DMS79 treated with DMSO at 0.1 percent for 48 hours (cell line): ENCODE measurements around the gene ABHD10.

Source experiments
- DNase-seq: peaks from one replicate; lab custom pipeline; 2025; lab: John Stamatoyannopoulos, UW

ABHD10 gene

GRCh38 chr3:111965484-111965883 is 13.3 kb upstream of the ABHD10 start:
- no peak for DNase-seq

GRCh38 chr3:111967068-111967467 is 11.8 kb upstream of the ABHD10 start:
- no peak for DNase-seq

GRCh38 chr3:111967651-111968274 is 11.1 kb upstream of the ABHD10 start:
- peak; percentile 79 for DNase-seq

GRCh38 chr3:111968319-111969054 is 10.3 kb upstream of the ABHD10 start:
- DNase-seq: peak; percentile 74

- no peak for DNase-seq
Measured at GRCh38 chr3:111970376-111970775, 8.4 kb upstream of the ABHD10 start.

GRCh38 chr3:111971533-111972130 is 7.2 kb upstream of the ABHD10 start:
- DNase-seq: no peak

GRCh38 chr3:111972891-111973290 is 5.9 kb upstream of the ABHD10 start:
- no peak for DNase-seq

GRCh38 chr3:111975131-111975530 is 3.7 kb upstream of the ABHD10 start:
- no peak for DNase-seq

- no peak for DNase-seq
Measured at GRCh38 chr3:111976254-111976653, 2.6 kb upstream of the ABHD10 start.

GRCh38 chr3:111979434-111980038 is 710 bp downstream of the ABHD10 start:
- DNase-seq: peak; percentile 66

GRCh38 chr3:111980716-111981456 is 2.1 kb downstream of the ABHD10 start:
- no peak for DNase-seq

- no peak for DNase-seq
Measured at GRCh38 chr3:111981457-111981763, 2.6 kb downstream of the ABHD10 start.

- DNase-seq: no peak
Measured at GRCh38 chr3:111984636-111985298, 5.9 kb downstream of the ABHD10 start.

- no peak for DNase-seq
Measured at GRCh38 chr3:111986800-111987199, 8.0 kb downstream of the ABHD10 start.

- DNase-seq: peak; percentile 33
Measured at GRCh38 chr3:111989061-111989678, 10.3 kb downstream of the ABHD10 start.

GRCh38 chr3:111993038-111993437 is 14.2 kb downstream of the ABHD10 start:
- no peak for DNase-seq

- peak; percentile 72 for DNase-seq
Measured at GRCh38 chr3:111998636-111999483, 20.0 kb downstream of the ABHD10 start, which contains the start of gene TAGLN3. Gene TAGLN3, plus strand, starts transcription at chr3:111998922. Its CDS starts 501 bp downstream, at chr3:111999423.

GRCh38 chr3:111999484-112000324 is 20.9 kb downstream of the ABHD10 start:
- peak; percentile 53 for DNase-seq

GRCh38 chr3:112000367-112000771 is 21.5 kb downstream of the ABHD10 start:
- no peak for DNase-seq
